LNCaP clone FGC (cell line): ENCODE results near the gene DNAJC22.
"Not testable (repeated sequence)": the region's sequence is repeated elsewhere in the genome, so short reads cannot be mapped to it uniquely, and the experiment has no call there.

Source experiments
- DNase-seq: peaks from one replicate; pipeline ENCODE4 v3.0.0-alpha.2; 2011; ENCODE audit warnings: low read depth
- H3K4me3 ChIP-seq: 2 replicates; pipeline ENCODE4 v1.5.1; 2011; ENCODE audit warnings: mild to moderate bottlenecking, low read depth, low read length, control low read depth
- TF ChIP-seq, protein P1 (sequence below): IDR thresholded peaks from 2 replicates; pipeline ENCODE4 v1.5.1; 2012; ENCODE audit warnings: mild to moderate bottlenecking; ENCODE audit not compliant: control insufficient read depth, insufficient read depth; ENCODE audit errors: extremely low read depth

The DNAJC22 gene

DNA sequence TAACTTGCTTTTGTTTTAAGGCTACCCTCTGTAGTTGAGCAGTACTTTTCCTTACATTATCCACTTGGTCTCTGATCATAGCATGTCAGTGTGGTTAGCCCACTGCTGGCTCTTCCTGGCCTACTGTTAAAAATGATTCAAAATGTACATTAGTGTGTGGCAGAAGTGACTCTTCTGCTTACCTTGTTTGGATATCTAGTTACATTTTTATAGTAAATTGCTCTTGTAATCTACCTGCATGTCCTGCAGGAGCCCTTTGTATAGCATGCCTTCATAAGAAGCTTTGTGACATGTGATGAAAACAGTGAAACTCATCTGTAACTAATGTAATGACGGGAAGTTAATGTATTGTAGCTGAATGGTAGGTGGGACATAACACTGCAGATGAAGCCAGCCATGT lies 28.7 kb downstream of the DNAJC22 start:
- TF ChIP-seq, protein P1, sequence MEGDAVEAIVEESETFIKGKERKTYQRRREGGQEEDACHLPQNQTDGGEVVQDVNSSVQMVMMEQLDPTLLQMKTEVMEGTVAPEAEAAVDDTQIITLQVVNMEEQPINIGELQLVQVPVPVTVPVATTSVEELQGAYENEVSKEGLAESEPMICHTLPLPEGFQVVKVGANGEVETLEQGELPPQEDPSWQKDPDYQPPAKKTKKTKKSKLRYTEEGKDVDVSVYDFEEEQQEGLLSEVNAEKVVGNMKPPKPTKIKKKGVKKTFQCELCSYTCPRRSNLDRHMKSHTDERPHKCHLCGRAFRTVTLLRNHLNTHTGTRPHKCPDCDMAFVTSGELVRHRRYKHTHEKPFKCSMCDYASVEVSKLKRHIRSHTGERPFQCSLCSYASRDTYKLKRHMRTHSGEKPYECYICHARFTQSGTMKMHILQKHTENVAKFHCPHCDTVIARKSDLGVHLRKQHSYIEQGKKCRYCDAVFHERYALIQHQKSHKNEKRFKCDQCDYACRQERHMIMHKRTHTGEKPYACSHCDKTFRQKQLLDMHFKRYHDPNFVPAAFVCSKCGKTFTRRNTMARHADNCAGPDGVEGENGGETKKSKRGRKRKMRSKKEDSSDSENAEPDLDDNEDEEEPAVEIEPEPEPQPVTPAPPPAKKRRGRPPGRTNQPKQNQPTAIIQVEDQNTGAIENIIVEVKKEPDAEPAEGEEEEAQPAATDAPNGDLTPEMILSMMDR = no peak
- no peak for DNase-seq
- H3K4me3 ChIP-seq = no peak overlapping the region

DNA sequence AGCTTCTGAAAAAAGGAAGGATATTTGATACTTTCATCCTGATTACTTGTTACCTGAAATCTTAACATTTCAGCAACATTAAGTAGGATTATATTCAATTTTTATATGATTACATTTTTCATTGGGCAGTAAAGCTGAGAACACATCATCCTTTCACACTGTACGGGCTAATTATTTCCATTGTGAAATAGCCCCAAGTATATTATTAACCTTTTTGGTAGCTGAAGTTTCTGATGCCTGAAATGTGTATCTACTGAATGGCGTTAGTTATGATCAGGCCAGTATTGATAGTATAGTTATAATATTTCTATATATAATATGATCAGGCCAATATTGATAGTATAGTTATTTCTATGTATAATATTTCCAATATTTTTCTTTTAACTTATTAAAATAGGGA lies 30.7 kb downstream of the DNAJC22 start:
- H3K4me3 ChIP-seq = no peak overlapping the region
- TF ChIP-seq, protein P1 = no peak
- no peak for DNase-seq

DNA sequence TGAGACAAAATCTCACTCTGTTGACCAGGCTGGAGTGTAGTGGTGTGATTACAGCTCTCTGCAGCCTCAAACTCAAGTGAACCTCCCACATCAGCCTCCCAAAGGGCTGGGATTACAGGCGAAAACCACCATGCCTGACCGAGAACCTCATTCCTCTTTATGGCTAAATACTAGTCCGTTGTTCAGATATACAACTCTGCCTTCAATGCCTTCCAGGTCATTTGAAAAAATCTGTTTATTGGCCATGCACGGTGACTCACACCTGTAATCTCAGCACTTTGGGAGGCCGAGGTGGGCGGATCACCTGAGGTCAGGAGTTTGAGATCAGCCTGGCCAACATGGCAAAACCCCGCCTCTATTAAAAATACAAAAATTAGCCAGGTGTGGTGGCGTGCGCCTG lies 33.5 kb downstream of the DNAJC22 start:
- DNase-seq, H3K4me3 ChIP-seq: not testable (repeated sequence)

DNA sequence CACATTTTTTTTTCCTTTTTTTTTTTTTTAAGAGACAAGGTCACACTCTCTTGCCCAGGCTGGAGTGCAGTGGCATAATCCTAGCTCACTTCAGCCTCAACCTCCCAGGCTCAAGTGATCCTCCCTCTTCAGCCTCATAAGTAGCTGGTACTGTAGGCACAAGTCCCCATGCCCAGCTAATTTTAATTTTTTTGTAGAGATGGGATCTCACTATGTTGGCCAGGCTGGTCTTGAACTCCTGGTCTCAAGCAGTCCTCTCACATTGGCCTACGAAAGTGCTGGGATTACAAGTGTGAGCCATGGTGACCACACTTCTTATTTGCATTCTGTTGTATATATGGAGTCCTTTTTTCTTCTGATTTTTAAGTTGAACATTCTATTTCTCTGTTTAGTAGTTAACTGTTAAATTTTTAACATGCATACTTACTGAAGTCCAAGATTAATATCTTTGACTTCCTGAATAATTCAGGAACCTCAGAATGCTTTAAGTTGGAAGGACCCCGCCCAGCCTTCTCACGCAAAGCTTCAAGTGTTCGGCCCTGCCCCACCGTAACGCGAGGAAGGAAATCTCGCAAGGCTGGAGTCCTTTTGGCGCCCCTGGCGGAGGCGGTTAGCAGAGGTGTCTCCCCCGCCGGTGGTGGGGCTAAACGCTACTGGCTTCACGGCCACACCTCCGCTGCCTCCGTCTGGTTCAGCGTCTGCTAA lies 42.1 kb downstream of the DNAJC22 start:
- DNase-seq = no peak
- no peak overlapping the region for H3K4me3 ChIP-seq
- TF ChIP-seq, protein P1 = no peak

DNA sequence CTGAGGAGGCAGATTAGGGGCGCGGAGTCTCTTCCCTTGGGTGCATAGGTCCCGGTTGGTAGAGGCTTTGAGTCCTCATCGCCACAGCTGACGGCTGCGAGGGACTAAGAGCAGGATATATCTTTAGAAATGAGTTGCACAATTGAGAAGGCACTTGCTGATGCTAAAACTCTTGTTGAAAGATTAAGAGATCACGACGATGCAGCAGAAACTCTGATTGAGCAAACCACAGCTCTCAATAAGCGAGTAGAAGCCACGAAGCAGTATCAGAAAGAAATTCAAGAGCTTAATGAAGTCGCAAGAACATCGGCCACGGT lies 42.7 kb downstream of the DNAJC22 start:
- TF ChIP-seq, protein P1 = no peak
- DNase-seq = no peak

DNA sequence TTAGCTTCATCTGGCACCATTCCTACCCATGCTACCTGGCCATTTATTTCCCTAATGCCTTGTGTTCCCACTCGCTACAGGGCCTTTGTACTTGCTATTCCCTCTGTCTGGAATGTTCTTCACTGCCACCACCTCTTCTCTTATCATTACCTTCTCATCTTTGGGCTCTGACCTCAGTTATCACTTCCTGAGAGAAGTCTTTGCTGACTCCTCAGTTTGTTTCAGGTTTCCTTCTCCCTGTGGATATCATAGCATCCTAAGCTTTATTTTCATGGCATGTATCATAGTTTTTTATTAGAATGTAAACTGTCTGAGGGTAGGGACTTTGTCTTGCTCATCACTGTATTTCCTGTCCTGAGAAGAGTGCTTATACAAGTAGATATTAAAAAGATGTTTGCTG lies 50.3 kb downstream of the DNAJC22 start:
- TF ChIP-seq, protein P1 = no peak
- H3K4me3 ChIP-seq = no peak overlapping the region
- DNase-seq = no peak

More for the DNA sequence above, 42.7 kb downstream of the DNAJC22 start:
- no peak overlapping the region for H3K4me3 ChIP-seq

DNA sequence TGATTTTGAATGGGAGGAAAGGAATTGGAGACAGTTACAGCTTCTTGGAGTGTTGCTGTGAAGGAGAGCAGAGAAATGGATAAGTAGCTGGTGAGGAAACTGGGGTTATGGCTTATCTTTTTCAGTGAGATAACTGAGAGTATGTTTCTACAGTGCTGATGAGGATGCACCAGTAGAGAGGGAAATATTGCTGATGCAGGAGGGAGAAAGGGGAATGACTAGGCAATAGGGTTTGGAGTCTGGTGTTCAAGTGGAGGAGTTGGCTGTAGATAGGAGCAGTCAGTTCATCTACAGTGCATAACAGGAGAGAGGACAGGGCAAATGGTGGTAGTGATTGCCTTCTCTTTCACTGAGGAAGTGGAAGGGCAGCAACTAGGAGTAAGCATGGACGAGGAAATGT lies 53.6 kb downstream of the DNAJC22 start:
- no peak overlapping the region for H3K4me3 ChIP-seq
- DNase-seq = no peak
- TF ChIP-seq, protein P1 = no peak
